ENCODE data around the gene ABCB9. TPM values are rescaled to one million over a fixed set of nuclear protein-coding genes. Genes with fewer than 3 reads are reported as not detected.

Gene ABCB9
- total RNA-seq, 1 donor from 2014 or later, result 2.9 TPM

- intact Hi-C loops (cut with DNase I), result no loop called here
- Histone ChIP-seq H3K27me3 (ENCODE audit: low read depth) (no peaks in the 10 kb centered on the region), H3K9me3 (no peaks in the 10 kb centered on the region), H3K36me3 (peaks cover 41% of the 10 kb centered on the region), H3K4me1 (peaks cover 65% of the 10 kb centered on the region), H3K27ac (no peak overlapping the region), H3K4me3 (no peak overlapping the region)
- no peak for DNase-seq
- no peak for ATAC-seq
- TF ChIP-seq CTCF (IDR thresholded peaks at IDR 0.05), result no peak
Measured at GRCh38 chr12:122982963-122983788, 16.9 kb upstream of the ABCB9 start.

GRCh38 chr12:122982477-122982815 lies 16.2 kb upstream of the ABCB9 start:
- DNase-seq, result no peak
- Histone ChIP-seq H3K36me3 (peaks cover 37% of the 10 kb centered on the region), H3K4me1 (peaks cover 70% of the 10 kb centered on the region), H3K4me3 (peak overlapping the region; percentile 11), H3K27ac (peak overlapping the region; percentile 36), H3K9me3 (no peaks in the 10 kb centered on the region), H3K27me3 (ENCODE audit: low read depth) (no peaks in the 10 kb centered on the region)
- intact Hi-C loops (cut with DNase I), result no loop called here
- no peak for ATAC-seq
- TF ChIP-seq CTCF (IDR thresholded peaks at IDR 0.05), result no peak

DNA sequence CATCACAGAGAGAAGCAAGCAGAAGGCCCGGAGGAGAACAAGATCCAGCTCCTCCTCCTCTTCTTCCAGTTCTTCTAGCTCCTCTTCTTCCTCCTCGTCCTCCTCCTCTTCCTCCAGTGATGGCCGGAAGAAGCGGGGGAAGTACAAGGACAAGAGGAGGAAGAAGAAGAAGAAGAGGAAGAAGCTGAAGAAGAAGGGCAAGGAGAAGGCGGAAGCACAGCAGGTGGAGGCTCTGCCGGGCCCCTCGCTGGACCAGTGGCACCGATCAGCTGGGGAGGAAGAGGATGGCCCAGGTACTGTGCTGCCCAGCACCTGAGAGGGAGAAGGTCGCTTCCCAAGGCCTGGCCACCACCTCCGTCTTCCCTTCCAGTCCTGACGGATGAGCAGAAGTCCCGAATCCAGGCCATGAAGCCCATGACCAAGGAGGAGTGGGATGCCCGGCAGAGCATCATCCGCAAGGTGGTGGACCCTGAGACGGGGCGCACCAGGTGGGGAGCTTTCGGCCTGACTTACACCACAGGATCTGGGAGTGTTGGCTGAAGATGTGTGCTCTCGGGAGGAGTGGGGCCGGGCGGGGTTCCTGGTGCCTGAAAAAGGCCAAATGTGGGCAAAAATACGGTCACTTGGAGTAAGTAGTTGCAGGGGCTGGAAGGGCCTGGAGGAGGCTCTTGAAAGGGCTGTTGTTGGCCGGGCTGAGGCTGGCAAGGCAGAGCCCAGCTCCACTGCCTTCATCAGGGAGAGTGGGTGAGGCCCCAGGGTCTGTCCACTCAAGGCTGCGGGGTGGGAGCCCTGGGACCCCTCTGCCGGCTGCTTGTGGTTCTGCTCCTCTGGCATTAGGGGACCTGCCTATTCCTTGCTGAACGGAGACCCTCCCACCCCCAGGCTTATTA lies 15.6 kb upstream of the ABCB9 start:
- ATAC-seq (no peak), DNase-seq (no peak)
- TF ChIP-seq CTCF (IDR thresholded peaks at IDR 0.05), result no peak
- no peaks in the 10 kb centered on the region for H3K27me3 ChIP-seq (ENCODE audit: low read depth)
- peak overlapping the region; percentile 97 for H3K4me3 ChIP-seq
- H3K4me1 ChIP-seq, result peaks cover 76% of the 10 kb centered on the region
- H3K36me3 ChIP-seq, result peaks cover 37% of the 10 kb centered on the region
- intact Hi-C loops (cut with DNase I), result no loop called here
- peak overlapping the region; percentile 89 for H3K27ac ChIP-seq
- H3K9me3 ChIP-seq, result no peaks in the 10 kb centered on the region

GRCh38 chr12:122981036-122981471 lies 14.8 kb upstream of the ABCB9 start:
- no peaks in the 10 kb centered on the region for H3K9me3 ChIP-seq
- intact Hi-C loops (cut with DNase I), result no loop called here
- H3K27ac ChIP-seq, result peak overlapping the region; percentile 89
- peaks cover 84% of the 10 kb centered on the region for H3K4me1 ChIP-seq
- peak overlapping the region; percentile 97 for H3K4me3 ChIP-seq
- ATAC-seq, result peak in 1 of 2 donors; percentile 8
- no peaks in the 10 kb centered on the region for H3K27me3 ChIP-seq (ENCODE audit: low read depth)
- no peak for DNase-seq
- H3K36me3 ChIP-seq, result peaks cover 38% of the 10 kb centered on the region
- TF ChIP-seq CTCF (IDR thresholded peaks at IDR 0.05), result no peak

DNA sequence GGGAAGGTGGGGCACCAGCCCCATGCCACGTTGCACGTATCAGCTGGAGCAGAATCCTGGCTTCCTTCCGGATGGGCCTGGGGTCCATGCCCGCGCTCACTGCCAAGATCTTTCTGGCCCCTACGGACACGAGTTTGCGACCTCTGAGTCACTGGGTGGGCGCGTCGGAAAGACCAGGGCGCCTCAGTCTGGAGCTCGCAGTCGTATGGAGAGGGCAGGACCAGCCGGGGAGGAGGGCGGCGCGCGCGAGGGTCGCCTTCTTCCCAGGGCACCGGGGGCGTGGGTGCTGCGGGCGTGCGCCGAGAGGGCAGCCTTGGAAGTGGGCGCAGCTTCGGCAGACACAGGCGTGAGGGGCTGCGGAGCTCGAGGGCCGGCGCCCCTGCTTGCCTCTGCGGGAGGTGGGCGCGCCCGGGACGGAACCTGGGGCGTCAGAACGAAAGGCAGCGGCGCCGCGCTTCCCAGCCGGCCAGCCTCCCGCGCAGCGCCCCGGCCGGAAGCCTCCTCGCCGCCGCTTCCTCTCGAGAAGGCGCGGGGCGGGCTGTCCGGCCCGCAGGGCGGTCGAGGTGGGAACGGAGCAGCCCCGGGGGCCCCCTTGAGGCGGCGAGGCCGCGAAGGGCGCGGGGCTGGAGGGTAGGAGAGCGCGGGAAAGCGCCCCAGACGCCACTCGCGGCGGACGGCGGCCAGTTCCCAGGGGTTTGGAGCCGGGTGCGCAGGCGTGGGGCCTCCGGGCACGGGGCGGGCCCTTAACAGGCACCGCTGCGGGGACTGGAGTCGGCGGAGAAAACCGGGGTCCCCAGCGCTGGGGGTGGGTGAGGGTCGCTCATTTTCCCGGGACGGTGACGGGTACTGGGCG lies 14.1 kb upstream of the ABCB9 start, which contains the start of gene ARL6IP4:
Gene ARL6IP4, plus strand, starts transcription at position 499 of the 853 bp plus-strand sequence. CDS start 459 bp downstream, outside the sequence.
- no peaks in the 10 kb centered on the region for H3K27me3 ChIP-seq (ENCODE audit: low read depth)
- no peak for TF ChIP-seq CTCF (IDR thresholded peaks at IDR 0.05)
- ATAC-seq, result peak; percentile 79 to 89
- peak within 1 kb of the TSS; percentile 97 for H3K4me3 ChIP-seq
- peaks cover 86% of the 10 kb centered on the region for H3K4me1 ChIP-seq
- peak; percentile 83 for DNase-seq
- peaks cover 34% of the 10 kb centered on the region for H3K36me3 ChIP-seq
- H3K27ac ChIP-seq, result peak within 1 kb of the TSS; percentile 89
- no peaks in the 10 kb centered on the region for H3K9me3 ChIP-seq
- intact Hi-C loops (cut with DNase I), result no loop called here

All from lower lobe of right lung (tissue), 2 donors.